ENCODE results near the gene MIER2.
"Not testable (repeated sequence)": the region's sequence is repeated elsewhere in the genome, so short reads cannot be mapped to it uniquely, and the experiment has no call there.

The MIER2 gene

GRCh38 chr19:344625-345319 lies at the start of gene MIER2:
MIER2 (minus strand) TSS chr19:344796; CDS start chr19:344782, 14 bp downstream.
- DNase-seq (ENCODE audit: low read depth), result peak; percentile 87

- DNase-seq (ENCODE audit: low read depth), result not testable (repeated sequence)
Measured at GRCh38 chr19:393560-393959, 49.0 kb upstream of the MIER2 start.

GRCh38 chr19:392375-392970 lies 47.9 kb upstream of the MIER2 start:
- no peak for DNase-seq (ENCODE audit: low read depth)

- no peak for DNase-seq (ENCODE audit: low read depth)
Measured at GRCh38 chr19:391726-392374, 47.3 kb upstream of the MIER2 start.

- DNase-seq (ENCODE audit: low read depth), result no peak
Measured at GRCh38 chr19:391207-391557, 46.6 kb upstream of the MIER2 start.

GRCh38 chr19:390386-391206 lies 46.0 kb upstream of the MIER2 start:
- no peak for DNase-seq (ENCODE audit: low read depth)

GRCh38 chr19:389935-390289 lies 45.3 kb upstream of the MIER2 start:
- no peak for DNase-seq (ENCODE audit: low read depth)

- no peak for DNase-seq (ENCODE audit: low read depth)
Measured at GRCh38 chr19:389255-389934, 44.8 kb upstream of the MIER2 start.

- DNase-seq (ENCODE audit: low read depth), result no peak
Measured at GRCh38 chr19:388691-389090, 44.1 kb upstream of the MIER2 start.

GRCh38 chr19:387777-388176 lies 43.2 kb upstream of the MIER2 start:
- no peak for DNase-seq (ENCODE audit: low read depth)

GRCh38 chr19:386632-387301 lies 42.2 kb upstream of the MIER2 start:
- DNase-seq (ENCODE audit: low read depth), result not testable (repeated sequence)

GRCh38 chr19:386189-386588 lies 41.6 kb upstream of the MIER2 start:
- DNase-seq (ENCODE audit: low read depth), result not testable (repeated sequence)

GRCh38 chr19:384799-385169 lies 40.2 kb upstream of the MIER2 start:
- no peak for DNase-seq (ENCODE audit: low read depth)

GRCh38 chr19:383922-384798 lies 39.6 kb upstream of the MIER2 start:
- DNase-seq (ENCODE audit: low read depth), result no peak

GRCh38 chr19:383040-383439 lies 38.4 kb upstream of the MIER2 start:
- no peak for DNase-seq (ENCODE audit: low read depth)

- peak; percentile 43 for DNase-seq (ENCODE audit: low read depth)
Measured at GRCh38 chr19:382578-382977, 38.0 kb upstream of the MIER2 start.

GRCh38 chr19:381901-382300 lies 37.3 kb upstream of the MIER2 start:
- DNase-seq (ENCODE audit: low read depth), result not testable (repeated sequence)

GRCh38 chr19:380618-381219 lies 36.1 kb upstream of the MIER2 start:
- DNase-seq (ENCODE audit: low read depth), result not testable (repeated sequence)

GRCh38 chr19:379796-380195 lies 35.2 kb upstream of the MIER2 start:
- DNase-seq (ENCODE audit: low read depth), result no peak

- DNase-seq (ENCODE audit: low read depth), result no peak
Measured at GRCh38 chr19:378706-379105, 34.1 kb upstream of the MIER2 start.

Data from stimulated activated CD4-positive, alpha-beta T cell treated with anti-CD3 and anti-CD28 coated beads, Interleukin-2, amount 100 ng/mL, for 4 hours (primary cell).